Psoas muscle (tissue), 8 donors: Measurements from ENCODE around the gene AFAP1. TPM values are rescaled to one million over a fixed set of nuclear protein-coding genes. Genes with fewer than 3 reads are reported as not detected.

Source experiments
- ATAC-seq, 4 donors: fragments of 200-7000 bp; cut with Tn5 transposase; one replicate each; pipeline ENCODE4 v1.9.1; 2020; ENCODE audit warnings: moderate library complexity in 3 of 4, mild to moderate bottlenecking in 2 of 4
- DNase-seq, 2 donors: peaks; one replicate each; pipeline ENCODE4 v3.0.0-alpha.2; 2020
- H3K27ac ChIP-seq: fragments of 200-600 bp; one replicate; pipeline ENCODE4 v1.8.0; 2022
- H3K27me3 ChIP-seq, 3 donors: fragments of 200-600 bp in 1 of 3; one replicate each; pipeline versions ENCODE4 v1.6.1 to v1.8.0; 2013 to 2022; ENCODE audit warnings: low read length in 2 of 3, mild to moderate bottlenecking in 2 of 3, moderate library complexity in 1 of 3; ENCODE audit not compliant: insufficient read depth in 3 of 3
- H3K36me3 ChIP-seq, 2 donors: fragments of 200-600 bp in 1 of 2; one replicate each; pipeline versions ENCODE4 v1.6.1 to v1.8.0; 2013 to 2022; ENCODE audit warnings: low read depth in 1 of 2, mild to moderate bottlenecking in 1 of 2, moderate library complexity in 1 of 2; ENCODE audit not compliant: insufficient read depth in 1 of 2
- H3K4me1 ChIP-seq: fragments of 200-600 bp; one replicate; pipeline ENCODE4 v1.8.0; 2022
- H3K4me3 ChIP-seq: fragments of 200-600 bp; one replicate; pipeline ENCODE4 v1.8.0; 2022; ENCODE audit warnings: mild to moderate bottlenecking
- H3K9me3 ChIP-seq: fragments of 200-600 bp; one replicate; pipeline ENCODE4 v1.8.0; 2022
- WGBS, 3 donors: extraction: QIAGEN DNeasy Blood & Tissue Kit; methylation state at CpG; one replicate each; pipeline versions ENCODE4 v1.1.6 to v1.1.7; 2013; 5-methylcytosine and 5-hydroxymethylcytosine counted together
- intact Hi-C, 2 donors: fragments of 100-400 bp; cut with DNase I; formaldehyde crosslinking; loops; one replicate each; pipeline versions ENCODE4 v1.11.0 to v1.14.2; 2022
- polyA plus RNA-seq, 3 donors: library from polyadenylated mRNA; stranded (reverse); fragments of 200-250 nt; gene quantifications; one replicate each; pipeline ENCODE4 v1.2.3, GENCODE V29; 2013
- total RNA-seq, 4 donors: library from RNA; stranded (reverse); fragmentation: NEBNext Ultra II Directional in 2 of 4; extraction: Animal tissue kit (Norgen Biotek cat#: 25700) in 2 of 4; gene quantifications; one replicate each; pipeline versions ENCODE4 v1.2.1 to v1.2.4, GENCODE V29; 2021 to 2023
- TF ChIP-seq, protein P1 (sequence below): fragments of 200-600 bp; IDR thresholded peaks from one replicate; pipeline ENCODE4 v1.8.0; 2022; ENCODE audit warnings: antibody characterized with exemption
- donor health status: healthy with polysubstance abuse.
- donor health status: DM: no; HTN: no; CAD: no; lungs with moderate emphysema.
- donor health status: Bipolar disorder and iron deficiency.
- donor health status: healthy.
- donor health status: DM: yes; HTN: yes; CAD: no.
- donor health status: DM: no; HTN: no; CAD: no.
- donor health status: DM: no; HTN: no; CAD: no.
- donor health status: DM: yes; HTN: yes; CAD: no.

Gene AFAP1
- total and polyA plus RNA-seq, 7 donors, result 1.3 to 11.4 (median 2.6) TPM

DNA sequence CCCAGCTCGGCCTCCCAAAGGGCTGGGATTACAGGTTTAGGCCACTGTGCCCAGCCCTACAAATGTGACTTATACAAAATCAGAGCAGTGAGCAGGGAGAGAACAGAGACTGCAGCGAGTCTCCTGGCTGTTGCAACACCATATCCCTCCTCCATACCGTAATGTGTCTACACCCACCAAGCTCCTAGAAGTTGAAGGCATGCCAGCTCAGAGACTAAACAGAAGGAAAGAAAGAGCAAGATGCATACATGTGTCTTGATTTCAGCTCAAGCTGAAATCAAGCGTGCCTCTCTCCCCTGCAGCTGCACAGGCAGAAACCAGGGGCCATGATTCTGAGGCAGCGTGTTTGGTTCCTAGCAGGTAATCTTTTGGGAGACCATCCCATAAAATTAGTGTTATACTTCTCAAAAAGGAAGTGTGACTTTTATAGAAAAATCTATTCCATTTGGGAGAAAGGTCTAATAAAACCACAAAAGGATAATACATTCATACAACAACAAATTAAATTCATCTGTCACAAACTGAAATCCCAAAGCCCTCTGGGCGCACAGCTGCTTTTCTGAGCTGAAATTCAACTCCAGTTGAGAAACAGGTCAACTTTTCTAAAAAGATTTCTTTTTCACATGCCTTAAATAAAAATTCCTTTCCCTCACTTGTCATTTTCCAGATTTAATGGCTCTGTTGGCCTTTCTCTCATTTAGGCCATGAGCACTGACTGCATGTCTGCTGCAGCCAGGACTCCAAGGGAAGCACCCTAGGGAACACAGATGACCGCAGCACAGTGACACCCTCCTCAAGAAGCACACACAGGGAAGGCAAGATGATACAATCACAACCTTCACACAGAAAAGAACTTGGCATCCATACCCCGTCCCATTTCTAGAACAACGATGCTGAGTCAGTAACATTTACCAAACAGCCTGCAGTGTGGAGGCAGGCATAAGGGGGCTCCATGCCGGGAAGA lies 34.4 kb downstream of the AFAP1 start:
- Histone ChIP-seq H3K36me3 (no peaks in the 10 kb centered on the region), H3K4me1 (no peaks in the 10 kb centered on the region), H3K27me3 (peaks cover 0 to 1% (median 0%) of the 10 kb centered on the region in 3 donors), H3K4me3 (no peak overlapping the region), H3K9me3 (no peaks in the 10 kb centered on the region), H3K27ac (no peak overlapping the region)
- TF ChIP-seq, protein P1, sequence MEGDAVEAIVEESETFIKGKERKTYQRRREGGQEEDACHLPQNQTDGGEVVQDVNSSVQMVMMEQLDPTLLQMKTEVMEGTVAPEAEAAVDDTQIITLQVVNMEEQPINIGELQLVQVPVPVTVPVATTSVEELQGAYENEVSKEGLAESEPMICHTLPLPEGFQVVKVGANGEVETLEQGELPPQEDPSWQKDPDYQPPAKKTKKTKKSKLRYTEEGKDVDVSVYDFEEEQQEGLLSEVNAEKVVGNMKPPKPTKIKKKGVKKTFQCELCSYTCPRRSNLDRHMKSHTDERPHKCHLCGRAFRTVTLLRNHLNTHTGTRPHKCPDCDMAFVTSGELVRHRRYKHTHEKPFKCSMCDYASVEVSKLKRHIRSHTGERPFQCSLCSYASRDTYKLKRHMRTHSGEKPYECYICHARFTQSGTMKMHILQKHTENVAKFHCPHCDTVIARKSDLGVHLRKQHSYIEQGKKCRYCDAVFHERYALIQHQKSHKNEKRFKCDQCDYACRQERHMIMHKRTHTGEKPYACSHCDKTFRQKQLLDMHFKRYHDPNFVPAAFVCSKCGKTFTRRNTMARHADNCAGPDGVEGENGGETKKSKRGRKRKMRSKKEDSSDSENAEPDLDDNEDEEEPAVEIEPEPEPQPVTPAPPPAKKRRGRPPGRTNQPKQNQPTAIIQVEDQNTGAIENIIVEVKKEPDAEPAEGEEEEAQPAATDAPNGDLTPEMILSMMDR, result no peak
- peak in 1 of 2 donors; percentile 46 for DNase-seq
- ATAC-seq, result peak in 3 of 4 donors; percentile 67 to 70 (median 67)
- intact Hi-C loops, result no loop called here
- 56 to 67% (median 62%) methylated on average over 10 of the region's 10 CpGs for WGBS, 3 donors

DNA sequence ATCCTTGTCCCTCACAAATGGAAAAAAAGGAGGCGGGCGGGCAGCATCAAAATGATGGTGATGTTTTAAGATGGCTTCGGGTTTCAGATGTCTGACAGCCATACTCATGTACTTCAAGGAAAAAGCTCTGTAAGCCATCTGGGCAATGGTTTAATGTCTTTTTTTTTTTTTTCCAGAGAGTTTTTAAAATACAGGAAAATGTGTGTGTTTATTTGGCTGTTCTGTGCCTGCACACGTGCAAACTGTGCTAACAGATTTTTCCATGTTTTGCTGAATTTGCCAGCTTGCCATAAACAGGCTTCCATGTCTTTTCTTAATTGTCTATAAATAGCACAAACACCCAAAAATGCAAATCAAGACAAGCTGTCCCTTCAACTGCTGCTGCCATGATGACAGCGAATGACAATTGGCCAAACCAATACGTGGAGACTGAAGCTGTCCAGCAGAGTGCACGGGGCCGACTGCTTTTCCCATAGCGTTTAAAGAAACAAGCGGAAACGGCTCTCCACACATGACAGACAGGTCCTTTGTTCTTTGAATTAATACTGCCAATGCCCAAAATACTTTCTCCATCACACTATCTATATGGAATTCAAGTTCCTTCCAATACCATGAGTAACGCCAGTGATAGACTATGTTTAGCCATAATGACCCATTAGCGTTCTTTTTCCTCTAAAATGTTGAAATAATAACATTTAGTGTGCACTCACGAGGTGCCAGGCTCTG lies 35.7 kb downstream of the AFAP1 start:
- Histone ChIP-seq H3K9me3 (no peaks in the 10 kb centered on the region), H3K36me3 (no peaks in the 10 kb centered on the region), H3K27me3 (peaks cover 0 to 1% (median 0%) of the 10 kb centered on the region in 3 donors), H3K4me3 (no peak overlapping the region), H3K4me1 (no peaks in the 10 kb centered on the region), H3K27ac (no peak overlapping the region)
- TF ChIP-seq, protein P1, result no peak
- ATAC-seq (peak in 2 of 4 donors; percentile 31 to 45), DNase-seq (no peak)
- intact Hi-C loops, result no loop called here
- 42 to 48% (median 45%) methylated on average over 14 of the region's 14 CpGs for WGBS, 3 donors

DNA sequence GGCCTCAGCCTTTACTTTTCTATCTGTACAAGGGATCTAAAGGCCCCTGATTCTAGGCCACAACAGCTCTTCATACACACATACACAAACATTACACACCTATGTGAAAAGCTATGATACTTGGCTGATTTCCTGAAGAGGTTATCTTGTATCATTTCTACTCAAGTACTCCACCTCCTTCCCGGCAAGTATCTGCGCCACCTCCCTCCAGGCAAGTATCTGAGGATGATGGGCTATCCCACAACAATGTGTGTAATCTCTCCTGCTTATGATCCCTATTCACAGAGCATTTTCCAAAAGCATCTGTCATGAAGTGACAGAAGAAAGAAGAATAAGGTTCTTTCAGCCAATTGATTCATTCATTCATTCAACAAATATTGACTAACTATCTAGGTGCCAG lies 36.8 kb downstream of the AFAP1 start:
- H3K27me3 ChIP-seq, result peaks cover 0 to 1% (median 0%) of the 10 kb centered on the region in 3 donors
- DNase-seq (no peak), ATAC-seq (no peak)
- intact Hi-C loops, result no loop called here
- 92 to 97% (median 96%) methylated on average over 2 of the region's 2 CpGs for WGBS, 3 donors
- TF ChIP-seq, protein P1, result no peak
- H3K9me3 ChIP-seq, result no peaks in the 10 kb centered on the region
- no peak overlapping the region for H3K4me3 ChIP-seq
- H3K27ac ChIP-seq, result no peak overlapping the region
- no peaks in the 10 kb centered on the region for H3K36me3 ChIP-seq
- H3K4me1 ChIP-seq, result no peaks in the 10 kb centered on the region

DNA sequence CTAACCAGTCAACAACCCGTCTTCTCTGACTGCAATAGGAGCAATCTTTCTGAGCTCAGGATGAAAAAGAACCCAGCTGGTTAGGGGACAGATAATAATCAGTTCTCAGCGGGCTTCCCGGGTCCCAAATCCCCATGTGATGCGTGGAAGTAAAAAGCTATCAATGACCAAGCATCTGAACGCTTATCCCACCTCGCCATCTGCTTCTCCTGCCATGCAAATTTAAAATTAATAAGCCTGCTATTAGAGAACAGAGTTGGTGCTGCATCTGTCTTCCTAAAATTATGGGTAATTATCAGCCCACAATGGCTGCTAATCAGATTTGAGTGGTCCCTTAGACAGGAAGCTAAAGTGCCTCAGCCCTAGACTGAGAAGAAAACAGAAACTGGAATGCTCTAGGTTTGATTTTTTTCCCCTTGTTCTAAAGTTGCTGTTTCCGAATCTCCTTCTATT lies 37.5 kb downstream of the AFAP1 start:
- Histone ChIP-seq H3K4me3 (no peak overlapping the region), H3K27ac (no peak overlapping the region), H3K9me3 (no peaks in the 10 kb centered on the region), H3K4me1 (no peaks in the 10 kb centered on the region), H3K27me3 (peaks cover 0 to 1% (median 0%) of the 10 kb centered on the region in 3 donors), H3K36me3 (no peaks in the 10 kb centered on the region)
- no peak for ATAC-seq
- intact Hi-C loops, result no loop called here
- DNase-seq, result no peak
- TF ChIP-seq, protein P1, result no peak
- WGBS, 3 donors, result 66 to 79% (median 71%) methylated on average over 7 of the region's 7 CpGs
